AG10803 (cell line): ENCODE measurements around the gene GRIK1.
"Not testable (repeated sequence)": the region's sequence is repeated elsewhere in the genome, so short reads cannot be mapped to it uniquely, and the experiment has no call there.

Experiments used
- DNase-seq: peaks from one replicate; pipeline ENCODE4 v3.0.0; 2010; ENCODE audit warnings: low read depth
- H3K4me3 ChIP-seq: 2 replicates; pipeline ENCODE4 v1.5.1; 2011; ENCODE audit warnings: mild to moderate bottlenecking, low read length, control low read depth
- CTCF ChIP-seq: conservative IDR thresholded peaks from 2 replicates; pipeline ENCODE4 v1.5.1; 2011; ENCODE audit warnings: mild to moderate bottlenecking, low read length, control low read depth, inconsistent platforms

GRIK1 gene

GRCh38 chr21:29958551-29958950 is 18.8 kb upstream of the GRIK1 start:
- no peak overlapping the region for H3K4me3 ChIP-seq
- no peak for DNase-seq
- TF ChIP-seq CTCF = no peak

GRCh38 chr21:29958035-29958434 is 18.2 kb upstream of the GRIK1 start:
- not testable (repeated sequence) for DNase-seq, H3K4me3 ChIP-seq

GRCh38 chr21:29953690-29954089 is 13.9 kb upstream of the GRIK1 start:
- no peak for DNase-seq
- no peak overlapping the region for H3K4me3 ChIP-seq
- TF ChIP-seq CTCF = no peak

GRCh38 chr21:29953072-29953471 is 13.3 kb upstream of the GRIK1 start:
- DNase-seq = no peak
- TF ChIP-seq CTCF = no peak
- H3K4me3 ChIP-seq = no peak overlapping the region

- no peak overlapping the region for H3K4me3 ChIP-seq
- no peak for DNase-seq
- TF ChIP-seq CTCF = no peak
Observed at GRCh38 chr21:29951911-29952310, 12.1 kb upstream of the GRIK1 start.

- TF ChIP-seq CTCF = no peak
- no peak for DNase-seq
- H3K4me3 ChIP-seq = no peak overlapping the region
Observed at GRCh38 chr21:29949991-29950390, 10.2 kb upstream of the GRIK1 start.

GRCh38 chr21:29947119-29947518 is 7.3 kb upstream of the GRIK1 start:
- DNase-seq = no peak
- no peak for TF ChIP-seq CTCF
- H3K4me3 ChIP-seq = no peak overlapping the region

GRCh38 chr21:29943885-29944284 is 4.1 kb upstream of the GRIK1 start:
- H3K4me3 ChIP-seq = no peak overlapping the region
- DNase-seq = no peak
- no peak for TF ChIP-seq CTCF
